HUES6 (cell line): Measurements from ENCODE around the gene ERV3-1.
"Not testable (repeated sequence)": the region's sequence is repeated elsewhere in the genome, so short reads cannot be mapped to it uniquely, and the experiment has no call there.

ENCODE experiments used
- H3K27ac ChIP-seq: 2 replicates; pipeline ENCODE4 v1.7.0; 2013; ENCODE audit warnings: low read depth, mild to moderate bottlenecking, low read length, inconsistent platforms
- H3K27me3 ChIP-seq: 2 replicates; pipeline ENCODE4 v1.6.1; 2013; ENCODE audit warnings: low read length; ENCODE audit not compliant: control insufficient read depth, insufficient read depth
- H3K36me3 ChIP-seq: 2 replicates; pipeline ENCODE4 v1.6.1; 2013; ENCODE audit warnings: low read length; ENCODE audit not compliant: control insufficient read depth, insufficient read depth
- H3K4me1 ChIP-seq: 2 replicates; pipeline ENCODE4 v1.6.1; 2013; ENCODE audit warnings: low read length; ENCODE audit not compliant: control insufficient read depth, insufficient read depth
- H3K4me3 ChIP-seq: 2 replicates; pipeline ENCODE4 v1.5.1; 2013; ENCODE audit warnings: low read depth, low read length
- H3K9ac ChIP-seq: one replicate; pipeline ENCODE4 v1.6.1; 2013; ENCODE audit warnings: mild to moderate bottlenecking, low read length
- H3K9me3 ChIP-seq: 2 replicates; pipeline ENCODE4 v1.6.1; 2013; ENCODE audit warnings: low read depth, low read length; ENCODE audit not compliant: control insufficient read depth, insufficient read depth

ERV3-1 gene

GRCh38 chr7:65034120-65034782, 27.8 kb upstream of the ERV3-1 start:
- not testable (repeated sequence) for H3K4me3 ChIP-seq, H3K27me3 ChIP-seq, H3K9ac ChIP-seq, H3K27ac ChIP-seq, H3K9me3 ChIP-seq, H3K36me3 ChIP-seq, H3K4me1 ChIP-seq

GRCh38 chr7:65033391-65033790, 26.9 kb upstream of the ERV3-1 start:
- not testable (repeated sequence) for H3K9me3 ChIP-seq, H3K27ac ChIP-seq, H3K36me3 ChIP-seq, H3K4me1 ChIP-seq, H3K27me3 ChIP-seq, H3K4me3 ChIP-seq, H3K9ac ChIP-seq

GRCh38 chr7:65025023-65025422, 18.5 kb upstream of the ERV3-1 start:
- not testable (repeated sequence) for H3K27ac ChIP-seq, H3K27me3 ChIP-seq, H3K4me1 ChIP-seq, H3K36me3 ChIP-seq, H3K9me3 ChIP-seq, H3K4me3 ChIP-seq, H3K9ac ChIP-seq

- H3K27me3 ChIP-seq, H3K4me3 ChIP-seq, H3K9ac ChIP-seq, H3K4me1 ChIP-seq, H3K9me3 ChIP-seq, H3K27ac ChIP-seq, H3K36me3 ChIP-seq: not testable (repeated sequence)
Measured at GRCh38 chr7:65020978-65021377, 14.5 kb upstream of the ERV3-1 start.

- H3K9me3 ChIP-seq, H3K4me1 ChIP-seq, H3K36me3 ChIP-seq, H3K27ac ChIP-seq, H3K4me3 ChIP-seq, H3K27me3 ChIP-seq, H3K9ac ChIP-seq: not testable (repeated sequence)
Measured at GRCh38 chr7:65009881-65010280, 3.4 kb upstream of the ERV3-1 start.

- H3K27me3 ChIP-seq, H3K27ac ChIP-seq, H3K4me3 ChIP-seq, H3K9ac ChIP-seq, H3K4me1 ChIP-seq, H3K36me3 ChIP-seq, H3K9me3 ChIP-seq: not testable (repeated sequence)
Measured at GRCh38 chr7:65009394-65009793, 2.9 kb upstream of the ERV3-1 start.

- H3K27ac ChIP-seq, H3K9ac ChIP-seq, H3K4me1 ChIP-seq, H3K27me3 ChIP-seq, H3K9me3 ChIP-seq: not testable (repeated sequence)
- Histone ChIP-seq H3K36me3 (peaks cover 15% of the 10 kb centered on the region; the same call in 1 of the 2 replicates), H3K4me3 (peak overlapping the region; percentile 95)
Measured at GRCh38 chr7:65007036-65007435, 549 bp upstream of the ERV3-1 start.

GRCh38 chr7:65004575-65004974, 1.9 kb downstream of the ERV3-1 start:
- Histone ChIP-seq H3K36me3 (peaks cover 29% of the 10 kb centered on the region), H3K4me1 (no peaks in the 10 kb centered on the region), H3K4me3 (no peak overlapping the region), H3K9me3 (peaks cover 28% of the 10 kb centered on the region), H3K9ac (no peak overlapping the region), H3K27me3 (no peaks in the 10 kb centered on the region), H3K27ac (no peak overlapping the region)

GRCh38 chr7:65002972-65003585, 3.4 kb downstream of the ERV3-1 start:
- Histone ChIP-seq H3K9ac (no peak overlapping the region), H3K27me3 (no peaks in the 10 kb centered on the region), H3K27ac (no peak overlapping the region), H3K9me3 (peaks cover 42% of the 10 kb centered on the region), H3K4me1 (peaks cover 3% of the 10 kb centered on the region; the same call in 1 of the 2 replicates), H3K36me3 (peaks cover 42% of the 10 kb centered on the region), H3K4me3 (no peak overlapping the region)

- peaks cover 59% of the 10 kb centered on the region for H3K9me3 ChIP-seq
- H3K4me1 ChIP-seq = peaks cover 5% of the 10 kb centered on the region; the same call in 1 of the 2 replicates
- no peak overlapping the region for H3K27ac ChIP-seq
- H3K27me3 ChIP-seq = no peaks in the 10 kb centered on the region
- peaks cover 42% of the 10 kb centered on the region for H3K36me3 ChIP-seq
- H3K9ac ChIP-seq = no peak overlapping the region
- H3K4me3 ChIP-seq = no peak overlapping the region
Measured at GRCh38 chr7:65001291-65001814, 5.1 kb downstream of the ERV3-1 start.

GRCh38 chr7:64999165-65000004, 7.1 kb downstream of the ERV3-1 start:
- Histone ChIP-seq H3K4me1 (peaks cover 5% of the 10 kb centered on the region; the same call in 1 of the 2 replicates), H3K27ac (no peak overlapping the region), H3K9me3 (peaks cover 73% of the 10 kb centered on the region), H3K4me3 (no peak overlapping the region), H3K27me3 (no peaks in the 10 kb centered on the region), H3K36me3 (peaks cover 40% of the 10 kb centered on the region), H3K9ac (no peak overlapping the region)
